ENCODE results near the gene SLC12A9. TPM values are rescaled to one million over a fixed set of nuclear protein-coding genes. Genes with fewer than 3 reads are reported as not detected.

The SLC12A9 gene
- total RNA-seq, 4 donors from 2014 or later, result 8.2 to 13.9 (median 11.8) TPM

- TF ChIP-seq CTCF (IDR thresholded peaks at IDR 0.05; ENCODE audit: low read depth), result no peak
Measured at GRCh38 chr7:100865938-100866728, 13.6 kb downstream of the SLC12A9 start.

GRCh38 chr7:100866729-100867039 lies 14.2 kb downstream of the SLC12A9 start:
- TF ChIP-seq CTCF (IDR thresholded peaks at IDR 0.05; ENCODE audit: low read depth), result no peak

GRCh38 chr7:100867040-100867775 lies 14.7 kb downstream of the SLC12A9 start, which contains the start of gene TRIP6:
TRIP6 (plus strand) TSS chr7:100867387; CDS start chr7:100867498, 111 bp downstream.
- TF ChIP-seq CTCF (IDR thresholded peaks at IDR 0.05; ENCODE audit: low read depth), result no peak

GRCh38 chr7:100867776-100868485 lies 15.4 kb downstream of the SLC12A9 start:
- no peak for TF ChIP-seq CTCF (IDR thresholded peaks at IDR 0.05; ENCODE audit: low read depth)

- no peak for TF ChIP-seq CTCF (IDR thresholded peaks at IDR 0.05; ENCODE audit: low read depth)
Measured at GRCh38 chr7:100873599-100874299, 21.2 kb downstream of the SLC12A9 start.

GRCh38 chr7:100874300-100874576 lies 21.7 kb downstream of the SLC12A9 start:
- no peak for TF ChIP-seq CTCF (IDR thresholded peaks at IDR 0.05; ENCODE audit: low read depth)

Measured in subcutaneous adipose tissue (tissue), 4 donors.